BLaER1 treated with 17β-estradiol and CSF1 and Interleukin-3, amounts not matched to agents 10 nM and 100 nM (cell line): ENCODE measurements around the gene CD276.
"Not testable (repeated sequence)": the region's sequence is repeated elsewhere in the genome, so short reads cannot be mapped to it uniquely, and the experiment has no call there.

Source experiments
- H3K27ac ChIP-seq, 11 experiments: shearing (Covaris generic); formaldehyde crosslinking; 2 replicates each; pipeline ENCODE4 v1.8.1; 2022
- H3K27me3 ChIP-seq, 11 experiments: shearing (Covaris generic); formaldehyde crosslinking; 2 replicates each; pipeline ENCODE4 v1.8.1; 2022
- H3K36me3 ChIP-seq, 11 experiments: shearing (Covaris generic); formaldehyde crosslinking; 2 replicates each; pipeline ENCODE4 v1.8.1; 2022
- H3K4me1 ChIP-seq, 10 experiments: shearing (Covaris generic); formaldehyde crosslinking; 2 replicates each; pipeline ENCODE4 v1.8.1; 2022
- H3K4me2 ChIP-seq, 11 experiments: shearing (Covaris generic); formaldehyde crosslinking; 2 replicates each; pipeline ENCODE4 v1.8.1; 2022
- H3K4me3 ChIP-seq, 10 experiments: shearing (Covaris generic); formaldehyde crosslinking; 2 replicates each; pipeline ENCODE4 v1.8.1; 2022
- H3K9ac ChIP-seq, 11 experiments: shearing (Covaris generic); formaldehyde crosslinking; 2 replicates each; pipeline ENCODE4 v1.8.1; 2022
- H3K9me3 ChIP-seq, 11 experiments: shearing (Covaris generic); formaldehyde crosslinking; replicated peaks in 1 of 11; 2 replicates each; pipeline ENCODE4 v1.8.1; 2022
- H4K20me1 ChIP-seq, 11 experiments: shearing (Covaris generic); formaldehyde crosslinking; 2 replicates each; pipeline ENCODE4 v1.8.1; 2022
- Cebpa-rat ChIP-seq, 11 experiments: shearing (Covaris generic); IDR thresholded peaks; 2 replicates each; pipeline ENCODE4 v1.8.1; 2022

The CD276 gene

DNA sequence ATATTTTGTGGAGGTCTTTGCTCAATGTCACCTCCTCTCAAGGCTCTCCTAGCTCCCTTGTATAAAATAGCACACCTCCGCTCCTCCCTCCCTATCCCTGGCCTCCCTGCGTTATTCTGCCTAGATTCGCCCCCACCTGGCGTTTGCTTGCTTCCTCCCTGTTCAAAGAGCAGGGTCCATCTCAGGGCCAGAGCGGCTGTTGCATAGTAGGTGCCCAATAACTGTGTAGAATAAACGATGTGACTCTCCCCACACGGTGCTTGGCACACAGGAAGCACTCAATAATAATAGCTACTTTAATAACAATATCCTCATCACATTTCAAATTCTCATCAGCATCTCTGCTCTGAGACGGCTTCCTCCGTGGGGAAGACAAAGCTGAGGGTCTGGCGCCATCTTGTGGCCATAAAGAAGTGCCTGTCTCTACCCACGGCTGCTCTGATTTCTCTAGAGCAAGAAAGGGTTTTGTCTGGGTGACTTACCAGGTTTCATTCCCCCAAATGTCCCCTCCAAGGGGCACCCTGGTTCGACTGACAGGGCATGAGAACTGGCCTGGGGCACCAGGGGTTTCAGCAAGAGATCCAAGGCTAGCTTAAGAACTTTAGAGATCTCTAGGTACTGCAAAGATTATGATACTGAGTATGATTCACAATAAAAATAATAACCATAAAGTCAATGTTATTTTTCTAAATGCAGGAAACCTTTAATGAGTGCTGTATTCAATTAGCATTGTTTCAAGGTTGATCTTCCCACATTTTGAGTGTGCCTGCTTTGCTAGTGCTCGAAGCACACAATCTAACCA, 16.1 kb downstream of the CD276 start:
- Histone ChIP-seq H3K36me3 (peaks cover 0 to 41% (median 0%) of the 10 kb centered on the region in 11 experiments; a peak in 5 of 22 replicates), H3K9me3 (no peaks in the 10 kb centered on the region), H3K27ac (no peak overlapping the region; a peak in 1 of 22 replicates), H4K20me1 (peaks cover 5 to 97% (median 45%) of the 10 kb centered on the region in 11 experiments; a peak in 19 of 22 replicates), H3K4me3 (no peak overlapping the region), H3K9ac (no peak overlapping the region), H3K27me3 (no peaks in the 10 kb centered on the region), H3K4me1 (peaks cover 31 to 56% (median 49%) of the 10 kb centered on the region in 10 experiments), H3K4me2 (peak overlapping the region in 6 of 11 experiments; percentile 22 to 93 (median 81); a peak in 10 of 22 replicates)
- no peak for TF ChIP-seq Cebpa-rat (IDR thresholded peaks at IDR 0.05)

- not testable (repeated sequence) for H3K4me2 ChIP-seq, H3K4me3 ChIP-seq, H3K27ac ChIP-seq, H3K9ac ChIP-seq, H3K9me3 ChIP-seq, H3K27me3 ChIP-seq
- peaks cover 0 to 93% (median 25%) of the 10 kb centered on the region in 11 experiments; a peak in 19 of 22 replicates for H4K20me1 ChIP-seq
- H3K36me3 ChIP-seq, result peaks cover 0 to 65% (median 5%) of the 10 kb centered on the region in 11 experiments; a peak in 7 of 22 replicates
- H3K4me1 ChIP-seq, result peaks cover 8 to 34% (median 26%) of the 10 kb centered on the region in 10 experiments
Observed at GRCh38 chr15:73702311-73703239, 18.4 kb downstream of the CD276 start.

DNA sequence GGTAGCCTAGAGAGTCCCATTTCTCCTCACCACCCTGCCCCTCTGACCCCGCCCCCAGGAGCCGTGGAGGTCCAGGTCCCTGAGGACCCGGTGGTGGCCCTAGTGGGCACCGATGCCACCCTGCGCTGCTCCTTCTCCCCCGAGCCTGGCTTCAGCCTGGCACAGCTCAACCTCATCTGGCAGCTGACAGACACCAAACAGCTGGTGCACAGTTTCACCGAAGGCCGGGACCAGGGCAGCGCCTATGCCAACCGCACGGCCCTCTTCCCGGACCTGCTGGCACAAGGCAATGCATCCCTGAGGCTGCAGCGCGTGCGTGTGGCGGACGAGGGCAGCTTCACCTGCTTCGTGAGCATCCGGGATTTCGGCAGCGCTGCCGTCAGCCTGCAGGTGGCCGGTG, 19.4 kb downstream of the CD276 start:
- not testable (repeated sequence) for H3K4me3 ChIP-seq, H3K4me2 ChIP-seq, H3K27me3 ChIP-seq, H3K27ac ChIP-seq, H3K9me3 ChIP-seq, H3K9ac ChIP-seq
- Histone ChIP-seq H3K36me3 (peaks cover 0 to 75% (median 5%) of the 10 kb centered on the region in 11 experiments; a peak in 8 of 22 replicates), H3K4me1 (peaks cover 0 to 23% (median 16%) of the 10 kb centered on the region in 10 experiments; a peak in 17 of 20 replicates), H4K20me1 (peaks cover 0 to 84% (median 15%) of the 10 kb centered on the region in 11 experiments; a peak in 17 of 22 replicates)

DNA sequence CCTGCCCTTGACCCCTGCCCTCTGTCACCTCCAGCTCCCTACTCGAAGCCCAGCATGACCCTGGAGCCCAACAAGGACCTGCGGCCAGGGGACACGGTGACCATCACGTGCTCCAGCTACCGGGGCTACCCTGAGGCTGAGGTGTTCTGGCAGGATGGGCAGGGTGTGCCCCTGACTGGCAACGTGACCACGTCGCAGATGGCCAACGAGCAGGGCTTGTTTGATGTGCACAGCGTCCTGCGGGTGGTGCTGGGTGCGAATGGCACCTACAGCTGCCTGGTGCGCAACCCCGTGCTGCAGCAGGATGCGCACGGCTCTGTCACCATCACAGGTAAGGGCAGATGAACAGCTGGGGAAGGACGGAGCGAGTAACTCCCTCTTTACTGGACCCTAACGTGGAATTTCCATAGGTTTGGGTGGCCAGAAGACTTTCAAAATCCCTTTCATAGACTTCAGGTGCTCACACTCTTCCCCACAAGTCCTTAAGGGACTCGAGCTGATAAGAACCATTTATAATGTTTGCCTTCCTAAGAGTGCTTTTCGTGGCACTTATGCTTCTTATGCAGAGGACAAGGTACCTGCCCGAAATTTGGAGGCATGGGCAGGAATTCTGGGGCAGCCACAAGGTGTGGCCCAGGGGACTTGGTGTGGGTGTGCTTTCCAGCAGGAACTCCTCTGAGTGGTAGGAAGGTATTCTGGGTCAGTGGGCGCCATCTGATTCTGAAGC, 20.1 kb downstream of the CD276 start:
- not testable (repeated sequence) for H3K4me2 ChIP-seq, H3K27me3 ChIP-seq, H3K4me3 ChIP-seq, H3K9me3 ChIP-seq, H3K27ac ChIP-seq, H3K9ac ChIP-seq
- Histone ChIP-seq H3K4me1 (peaks cover 0 to 17% (median 9%) of the 10 kb centered on the region in 10 experiments; a peak in 17 of 20 replicates), H4K20me1 (peaks cover 0 to 81% (median 9%) of the 10 kb centered on the region in 11 experiments; a peak in 17 of 22 replicates), H3K36me3 (peaks cover 0 to 81% (median 5%) of the 10 kb centered on the region in 11 experiments; a peak in 8 of 22 replicates)

DNA sequence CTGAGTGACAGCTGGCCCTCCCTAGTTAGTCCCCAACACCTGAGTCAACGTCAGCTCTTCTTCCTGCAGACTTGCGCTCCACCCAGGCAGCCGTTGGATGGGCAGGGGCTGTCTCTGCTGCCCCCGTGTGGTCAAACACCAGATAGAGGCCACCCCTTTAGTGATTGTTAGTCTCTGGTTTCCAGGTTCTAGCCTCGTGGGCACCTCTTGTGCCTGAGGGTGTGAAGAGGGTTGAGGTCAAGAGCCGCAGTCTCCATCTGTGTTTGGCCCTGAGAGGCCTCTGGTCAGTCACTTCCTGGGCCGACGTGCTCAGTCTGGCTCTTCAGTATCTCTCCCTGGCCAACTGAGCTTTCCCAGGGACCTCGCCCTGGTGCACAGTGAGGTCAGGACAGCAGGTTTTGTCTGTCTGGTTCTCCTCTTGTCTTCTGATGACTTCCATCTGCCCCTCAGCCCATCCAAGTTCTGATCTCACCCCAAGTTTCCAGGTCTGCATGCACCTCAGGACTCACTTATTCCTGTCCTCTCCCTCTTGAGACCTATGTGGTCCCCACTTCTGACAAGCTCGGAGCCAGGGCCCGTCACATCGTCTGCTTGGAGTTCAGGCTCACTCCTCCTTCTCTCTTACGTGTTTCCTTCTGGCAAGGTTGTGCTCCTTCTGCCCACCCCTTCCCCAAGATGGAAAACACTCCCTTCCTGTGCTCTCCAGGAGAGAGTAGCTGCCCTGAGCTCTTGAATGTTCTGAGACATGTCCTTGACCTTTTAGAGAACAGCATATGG, 20.9 kb downstream of the CD276 start:
- H3K27ac ChIP-seq, result no peak overlapping the region
- H3K4me1 ChIP-seq, result peaks cover 0 to 9% (median 1%) of the 10 kb centered on the region in 10 experiments; a peak in 16 of 20 replicates
- H3K27me3 ChIP-seq, result no peaks in the 10 kb centered on the region
- no peak overlapping the region for H3K4me3 ChIP-seq
- no peak for TF ChIP-seq Cebpa-rat (IDR thresholded peaks at IDR 0.05)
- no peak overlapping the region for H3K4me2 ChIP-seq
- H3K36me3 ChIP-seq, result peaks cover 0 to 88% (median 5%) of the 10 kb centered on the region in 11 experiments; a peak in 8 of 22 replicates
- peaks cover 0 to 81% (median 6%) of the 10 kb centered on the region in 11 experiments; a peak in 12 of 22 replicates for H4K20me1 ChIP-seq
- no peaks in the 10 kb centered on the region for H3K9me3 ChIP-seq
- no peak overlapping the region; a peak in 1 of 22 replicates for H3K9ac ChIP-seq

DNA sequence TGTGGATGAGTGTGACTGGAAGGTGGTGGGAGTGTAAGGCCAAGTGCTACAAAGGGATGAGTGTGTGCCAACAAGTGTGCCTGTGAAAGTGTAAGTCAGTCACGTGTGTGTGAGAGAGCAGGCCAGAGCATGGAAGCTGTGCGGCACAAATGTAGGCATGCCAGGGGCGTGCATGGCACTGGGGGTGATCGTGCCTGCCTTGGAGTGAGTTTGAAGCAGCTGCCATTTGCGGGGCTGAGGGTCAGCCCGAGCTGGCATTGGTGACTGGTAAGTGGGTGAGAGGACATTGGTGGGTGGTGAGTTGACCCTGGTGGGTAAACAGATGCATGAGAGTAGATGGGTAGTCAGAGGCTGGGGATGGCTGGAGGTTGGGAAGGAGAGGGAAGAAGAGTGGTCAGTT, 24.5 kb downstream of the CD276 start:
- no peak overlapping the region for H3K27ac ChIP-seq
- no peaks in the 10 kb centered on the region for H3K9me3 ChIP-seq
- H4K20me1 ChIP-seq, result peaks cover 0 to 66% (median 1%) of the 10 kb centered on the region in 11 experiments; a peak in 8 of 22 replicates
- H3K9ac ChIP-seq, result no peak overlapping the region
- peaks cover 0 to 26% (median 16%) of the 10 kb centered on the region in 10 experiments; a peak in 16 of 20 replicates for H3K4me1 ChIP-seq
- H3K4me2 ChIP-seq, result no peak overlapping the region
- H3K4me3 ChIP-seq, result no peak overlapping the region
- H3K36me3 ChIP-seq, result peaks cover 0 to 93% (median 5%) of the 10 kb centered on the region in 11 experiments; a peak in 9 of 22 replicates
- no peaks in the 10 kb centered on the region for H3K27me3 ChIP-seq
- TF ChIP-seq Cebpa-rat (IDR thresholded peaks at IDR 0.05), result no peak

GRCh38 chr15:73709241-73709640, 25.1 kb downstream of the CD276 start:
- no peak for TF ChIP-seq Cebpa-rat (IDR thresholded peaks at IDR 0.05)
- no peak overlapping the region for H3K4me2 ChIP-seq
- H3K27me3 ChIP-seq, result no peaks in the 10 kb centered on the region
- no peak overlapping the region for H3K4me3 ChIP-seq
- H3K4me1 ChIP-seq, result peaks cover 0 to 26% (median 16%) of the 10 kb centered on the region in 10 experiments; a peak in 16 of 20 replicates
- H3K9me3 ChIP-seq, result no peaks in the 10 kb centered on the region
- no peak overlapping the region for H3K9ac ChIP-seq
- peaks cover 0 to 60% (median 0%) of the 10 kb centered on the region in 11 experiments; a peak in 8 of 22 replicates for H4K20me1 ChIP-seq
- H3K27ac ChIP-seq, result no peak overlapping the region
- peaks cover 0 to 93% (median 5%) of the 10 kb centered on the region in 11 experiments; a peak in 9 of 22 replicates for H3K36me3 ChIP-seq

DNA sequence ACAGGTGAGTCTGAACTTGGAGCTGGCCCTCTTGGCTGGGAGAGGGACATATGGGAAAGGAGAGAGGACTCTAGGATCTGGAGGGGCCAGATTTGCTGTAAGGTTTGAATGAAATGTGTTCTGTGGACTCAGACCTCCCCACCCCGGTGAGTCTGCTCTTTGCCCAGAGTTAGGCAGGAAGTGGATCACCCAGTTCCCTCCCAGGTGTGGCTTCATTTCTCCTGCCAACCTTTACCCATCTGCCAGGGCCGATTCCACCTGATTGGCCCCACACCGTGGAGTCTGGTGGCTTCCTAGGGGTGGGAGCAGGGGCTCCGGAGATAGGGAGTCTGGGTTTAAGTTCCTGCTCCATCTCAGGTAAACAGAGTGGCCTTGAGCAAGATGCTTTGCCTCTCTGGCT, 25.5 kb downstream of the CD276 start:
- no peak for TF ChIP-seq Cebpa-rat (IDR thresholded peaks at IDR 0.05)
- Histone ChIP-seq H3K9ac (no peak overlapping the region), H3K27ac (no peak overlapping the region), H3K27me3 (no peaks in the 10 kb centered on the region), H3K4me3 (no peak overlapping the region), H3K4me1 (peaks cover 0 to 23% (median 16%) of the 10 kb centered on the region in 10 experiments; a peak in 16 of 20 replicates), H3K4me2 (no peak overlapping the region), H4K20me1 (peaks cover 0 to 56% (median 0%) of the 10 kb centered on the region in 11 experiments; a peak in 8 of 22 replicates), H3K36me3 (peaks cover 0 to 90% (median 5%) of the 10 kb centered on the region in 11 experiments; a peak in 9 of 22 replicates), H3K9me3 (no peaks in the 10 kb centered on the region)
